Measurements from ENCODE around the gene OR4D2. TPM values are rescaled to one million over a fixed set of nuclear protein-coding genes. Genes with fewer than 3 reads are reported as not detected.
"Not testable (repeated sequence)": the region's sequence is repeated elsewhere in the genome, so short reads cannot be mapped to it uniquely, and the experiment has no call there.

Gene OR4D2
- total and polyA plus RNA-seq, 4 donors = not detected

GRCh38 chr17:58141505-58141904 is 25.3 kb upstream of the OR4D2 start:
- no peaks in the 10 kb centered on the region for H3K36me3 ChIP-seq (ENCODE audit: control insufficient read depth in 4 of 4, insufficient read depth in 3 of 4, low read depth in 1 of 4, low read length in 3 of 4)
- no peak for DNase-seq (ENCODE audit: low spot score)
- H3K9ac ChIP-seq (ENCODE audit: low read depth in 1 of 2, low read length in 2 of 2) = no peak overlapping the region
- H3K27ac ChIP-seq (ENCODE audit: low read depth in 1 of 2, low read length in 2 of 2) = no peak overlapping the region
- peaks cover 1 to 20% (median 2%) of the 10 kb centered on the region in 4 donors for H3K9me3 ChIP-seq (ENCODE audit: control insufficient read depth in 4 of 4, low read length in 3 of 4)
- 79% methylated on average over 5 of the region's 5 CpGs for WGBS
- peaks cover 0 to 2% (median 0%) of the 10 kb centered on the region in 4 donors for H3K27me3 ChIP-seq (ENCODE audit: control insufficient read depth in 4 of 4, insufficient read depth in 4 of 4, low read length in 3 of 4)
- no peaks in the 10 kb centered on the region for H3K4me1 ChIP-seq (ENCODE audit: control insufficient read depth in 4 of 4, insufficient read depth in 4 of 4, low read length in 3 of 4)
- TF ChIP-seq JUND (IDR thresholded peaks at IDR 0.05) (no peak), RXRA (IDR thresholded peaks at IDR 0.05) (no peak), HNF4G (IDR thresholded peaks at IDR 0.05) (no peak), SP1 (IDR thresholded peaks at IDR 0.05) (no peak), EGR1 (IDR thresholded peaks at IDR 0.05; ENCODE audit: low read depth in 2 of 2) (no peak), GABPA (IDR thresholded peaks at IDR 0.05 in 1 of 2, conservative IDR thresholded peaks at IDR 0.05 in 1 of 2) (no peak), FOXA2 (IDR thresholded peaks at IDR 0.05) (no peak), YY1 (IDR thresholded peaks at IDR 0.05) (no peak), MAX (IDR thresholded peaks at IDR 0.05) (no peak), ZBTB33 (IDR thresholded peaks at IDR 0.05) (no peak), FOXA1 (IDR thresholded peaks at IDR 0.05) (no peak), TAF1 (conservative IDR thresholded peaks at IDR 0.05) (no peak), HNF4A (conservative IDR thresholded peaks at IDR 0.05) (no peak), NR2F2 (IDR thresholded peaks at IDR 0.05) (no peak)
- TF ChIP-seq, protein P1, sequence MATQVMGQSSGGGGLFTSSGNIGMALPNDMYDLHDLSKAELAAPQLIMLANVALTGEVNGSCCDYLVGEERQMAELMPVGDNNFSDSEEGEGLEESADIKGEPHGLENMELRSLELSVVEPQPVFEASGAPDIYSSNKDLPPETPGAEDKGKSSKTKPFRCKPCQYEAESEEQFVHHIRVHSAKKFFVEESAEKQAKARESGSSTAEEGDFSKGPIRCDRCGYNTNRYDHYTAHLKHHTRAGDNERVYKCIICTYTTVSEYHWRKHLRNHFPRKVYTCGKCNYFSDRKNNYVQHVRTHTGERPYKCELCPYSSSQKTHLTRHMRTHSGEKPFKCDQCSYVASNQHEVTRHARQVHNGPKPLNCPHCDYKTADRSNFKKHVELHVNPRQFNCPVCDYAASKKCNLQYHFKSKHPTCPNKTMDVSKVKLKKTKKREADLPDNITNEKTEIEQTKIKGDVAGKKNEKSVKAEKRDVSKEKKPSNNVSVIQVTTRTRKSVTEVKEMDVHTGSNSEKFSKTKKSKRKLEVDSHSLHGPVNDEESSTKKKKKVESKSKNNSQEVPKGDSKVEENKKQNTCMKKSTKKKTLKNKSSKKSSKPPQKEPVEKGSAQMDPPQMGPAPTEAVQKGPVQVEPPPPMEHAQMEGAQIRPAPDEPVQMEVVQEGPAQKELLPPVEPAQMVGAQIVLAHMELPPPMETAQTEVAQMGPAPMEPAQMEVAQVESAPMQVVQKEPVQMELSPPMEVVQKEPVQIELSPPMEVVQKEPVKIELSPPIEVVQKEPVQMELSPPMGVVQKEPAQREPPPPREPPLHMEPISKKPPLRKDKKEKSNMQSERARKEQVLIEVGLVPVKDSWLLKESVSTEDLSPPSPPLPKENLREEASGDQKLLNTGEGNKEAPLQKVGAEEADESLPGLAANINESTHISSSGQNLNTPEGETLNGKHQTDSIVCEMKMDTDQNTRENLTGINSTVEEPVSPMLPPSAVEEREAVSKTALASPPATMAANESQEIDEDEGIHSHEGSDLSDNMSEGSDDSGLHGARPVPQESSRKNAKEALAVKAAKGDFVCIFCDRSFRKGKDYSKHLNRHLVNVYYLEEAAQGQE (IDR thresholded peaks at IDR 0.05) = no peak
- TF ChIP-seq, protein P2, sequence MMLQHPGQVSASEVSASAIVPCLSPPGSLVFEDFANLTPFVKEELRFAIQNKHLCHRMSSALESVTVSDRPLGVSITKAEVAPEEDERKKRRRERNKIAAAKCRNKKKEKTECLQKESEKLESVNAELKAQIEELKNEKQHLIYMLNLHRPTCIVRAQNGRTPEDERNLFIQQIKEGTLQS (IDR thresholded peaks at IDR 0.05) = no peak
- TF ChIP-seq, protein P3, sequence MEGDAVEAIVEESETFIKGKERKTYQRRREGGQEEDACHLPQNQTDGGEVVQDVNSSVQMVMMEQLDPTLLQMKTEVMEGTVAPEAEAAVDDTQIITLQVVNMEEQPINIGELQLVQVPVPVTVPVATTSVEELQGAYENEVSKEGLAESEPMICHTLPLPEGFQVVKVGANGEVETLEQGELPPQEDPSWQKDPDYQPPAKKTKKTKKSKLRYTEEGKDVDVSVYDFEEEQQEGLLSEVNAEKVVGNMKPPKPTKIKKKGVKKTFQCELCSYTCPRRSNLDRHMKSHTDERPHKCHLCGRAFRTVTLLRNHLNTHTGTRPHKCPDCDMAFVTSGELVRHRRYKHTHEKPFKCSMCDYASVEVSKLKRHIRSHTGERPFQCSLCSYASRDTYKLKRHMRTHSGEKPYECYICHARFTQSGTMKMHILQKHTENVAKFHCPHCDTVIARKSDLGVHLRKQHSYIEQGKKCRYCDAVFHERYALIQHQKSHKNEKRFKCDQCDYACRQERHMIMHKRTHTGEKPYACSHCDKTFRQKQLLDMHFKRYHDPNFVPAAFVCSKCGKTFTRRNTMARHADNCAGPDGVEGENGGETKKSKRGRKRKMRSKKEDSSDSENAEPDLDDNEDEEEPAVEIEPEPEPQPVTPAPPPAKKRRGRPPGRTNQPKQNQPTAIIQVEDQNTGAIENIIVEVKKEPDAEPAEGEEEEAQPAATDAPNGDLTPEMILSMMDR (IDR thresholded peaks at IDR 0.05; ENCODE audit: low read depth, low read length, missing input control) = no peak
- H3K4me3 ChIP-seq (ENCODE audit: low read depth in 1 of 3, low read length in 3 of 3) = no peak overlapping the region

DNA sequence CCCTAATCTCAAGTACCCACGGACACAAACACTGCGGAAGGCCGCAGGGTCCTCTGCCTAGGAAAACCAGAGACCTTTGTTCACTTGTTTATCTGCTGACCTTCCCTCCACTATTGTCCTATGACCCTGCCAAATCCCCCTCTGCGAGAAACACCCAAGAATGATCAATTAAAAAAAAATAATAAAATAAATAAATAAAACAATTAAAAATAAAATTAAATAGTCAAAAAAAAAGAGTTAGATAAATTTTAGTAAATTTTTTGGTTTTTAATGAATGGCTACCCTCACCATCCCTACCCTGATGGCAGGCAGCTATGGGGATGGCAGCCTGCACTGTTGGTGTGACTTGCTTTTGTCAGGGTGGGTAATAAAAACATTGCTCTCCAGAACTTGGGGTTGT is 23.4 kb upstream of the OR4D2 start:
- peaks cover 1 to 20% (median 2%) of the 10 kb centered on the region in 4 donors for H3K9me3 ChIP-seq (ENCODE audit: control insufficient read depth in 4 of 4, low read length in 3 of 4)
- not testable (repeated sequence) for H3K27me3 ChIP-seq (ENCODE audit: control insufficient read depth in 4 of 4, insufficient read depth in 4 of 4, low read length in 3 of 4); H3K4me1 ChIP-seq (ENCODE audit: control insufficient read depth in 4 of 4, insufficient read depth in 4 of 4, low read length in 3 of 4); H3K36me3 ChIP-seq (ENCODE audit: control insufficient read depth in 4 of 4, insufficient read depth in 3 of 4, low read depth in 1 of 4, low read length in 3 of 4); H3K27ac ChIP-seq (ENCODE audit: low read depth in 1 of 2, low read length in 2 of 2); DNase-seq (ENCODE audit: low spot score); H3K9ac ChIP-seq (ENCODE audit: low read depth in 1 of 2, low read length in 2 of 2); H3K4me3 ChIP-seq (ENCODE audit: low read depth in 1 of 3, low read length in 3 of 3)
- WGBS = 81% methylated on average over 4 of the region's 4 CpGs

All from liver (tissue), 9 donors.